ENCODE data around the gene PCP2.

PCP2 gene

GRCh38 chr19:7633698-7634097 is at the start of gene PCP2:
PCP2 (minus strand) TSS chr19:7633719; CDS start chr19:7633457, 262 bp downstream.
- DNase-seq = no peak

- DNase-seq = no peak
These were observed 48.8 kb upstream of the PCP2 start for GRCh38 chr19:7682175-7682855.

- DNase-seq = peak; percentile 43 to 73 (median 64)
These were observed 48.0 kb upstream of the PCP2 start for GRCh38 chr19:7681340-7682174.

GRCh38 chr19:7680606-7681339 is 47.3 kb upstream of the PCP2 start, which contains the start of gene TRAPPC5:
TRAPPC5 (plus strand) TSS chr19:7680833; CDS start chr19:7682254, 1,421 bp downstream.
- peak; percentile 66 to 88 (median 72) for DNase-seq

GRCh38 chr19:7679771-7680605 is 46.5 kb upstream of the PCP2 start:
- DNase-seq = no peak

GRCh38 chr19:7678971-7679751 is 45.6 kb upstream of the PCP2 start:
- peak; percentile 26 to 53 (median 38) for DNase-seq

GRCh38 chr19:7677669-7678311 is 44.3 kb upstream of the PCP2 start:
- DNase-seq = no peak

GRCh38 chr19:7676854-7677253 is 43.3 kb upstream of the PCP2 start, which contains the start of gene MCEMP1:
MCEMP1 (plus strand) TSS chr19:7677090; CDS start chr19:7677121, 31 bp downstream.
- DNase-seq = no peak

- DNase-seq = no peak
These were observed 42.9 kb upstream of the PCP2 start for GRCh38 chr19:7676376-7676775.

- DNase-seq = no peak
These were observed 40.8 kb upstream of the PCP2 start for GRCh38 chr19:7674010-7675005.

- no peak for DNase-seq
These were observed 39.0 kb upstream of the PCP2 start for GRCh38 chr19:7672522-7672921.

GRCh38 chr19:7670790-7671189 is 37.3 kb upstream of the PCP2 start:
- no peak for DNase-seq

GRCh38 chr19:7670150-7670783 is 36.7 kb upstream of the PCP2 start:
- DNase-seq = peak in 1 of 4 experiments; percentile 13

- no peak for DNase-seq
These were observed 36.1 kb upstream of the PCP2 start for GRCh38 chr19:7669641-7670040.

- DNase-seq = no peak
These were observed 35.3 kb upstream of the PCP2 start, which contains the start of gene RETN for GRCh38 chr19:7668842-7669241. RETN (plus strand) TSS chr19:7669049; CDS start chr19:7669327, 278 bp downstream.

GRCh38 chr19:7665076-7665475 is 31.6 kb upstream of the PCP2 start:
- DNase-seq = no peak

- no peak for DNase-seq
These were observed 30.2 kb upstream of the PCP2 start for GRCh38 chr19:7663706-7664105.

GRCh38 chr19:7662657-7663056 is 29.1 kb upstream of the PCP2 start:
- no peak for DNase-seq
